H9 (cell line): ENCODE measurements around the gene OSTF1. TPM values are rescaled to one million over a fixed set of nuclear protein-coding genes. Genes with fewer than 3 reads are reported as not detected.

Experiments
- DNase-seq: peaks from one replicate; pipeline ENCODE4 v3.0.0-alpha.2; 2017
- H2AFZ ChIP-seq: one replicate; pipeline ENCODE4 v1.6.1; 2013; ENCODE audit warnings: mild to moderate bottlenecking, low read length, control low read depth, moderate library complexity
- H2AK5ac ChIP-seq: 2 replicates; pipeline ENCODE4 v1.6.1; 2013; ENCODE audit warnings: low read length, control low read depth, mixed read lengths; ENCODE audit not compliant: insufficient read length
- H2BK120ac ChIP-seq: one replicate; pipeline ENCODE4 v1.6.1; 2013; ENCODE audit warnings: low read depth, mild to moderate bottlenecking, low read length, control low read depth, inconsistent platforms; ENCODE audit not compliant: poor library complexity, severe bottlenecking
- H2BK12ac ChIP-seq: 2 replicates; pipeline ENCODE4 v1.6.1; 2013; ENCODE audit warnings: low read length, control low read depth, mixed read lengths, low read depth; ENCODE audit not compliant: insufficient read length
- H2BK15ac ChIP-seq: 2 replicates; pipeline ENCODE4 v1.6.1; 2013; ENCODE audit warnings: low read depth, low read length, control low read depth
- H2BK20ac ChIP-seq: one replicate; pipeline ENCODE4 v1.6.1; 2013; ENCODE audit warnings: low read depth, mild to moderate bottlenecking, low read length, control low read depth, inconsistent platforms; ENCODE audit not compliant: poor library complexity, severe bottlenecking
- H2BK5ac ChIP-seq: 2 replicates; pipeline ENCODE4 v1.6.1; 2013; ENCODE audit warnings: low read length, control low read depth, mixed read lengths; ENCODE audit not compliant: insufficient read length
- H3K14ac ChIP-seq: 2 replicates; pipeline ENCODE4 v1.6.1; 2013; ENCODE audit warnings: low read length, control low read depth; ENCODE audit not compliant: insufficient read depth
- H3K18ac ChIP-seq: 2 replicates; pipeline ENCODE4 v1.6.1; 2013; ENCODE audit warnings: low read depth, mild to moderate bottlenecking, mixed read lengths, low read length, control low read depth; ENCODE audit not compliant: insufficient read length
- H3K23ac ChIP-seq: 2 replicates; pipeline ENCODE4 v1.6.1; 2013; ENCODE audit warnings: low read length, control low read depth, mixed read lengths, low read depth; ENCODE audit not compliant: insufficient read length
- H3K23me2 ChIP-seq: 2 replicates; pipeline ENCODE4 v1.6.1; 2013; ENCODE audit warnings: low read depth, mild to moderate bottlenecking, mixed read lengths, low read length, control low read depth; ENCODE audit not compliant: insufficient read length, poor library complexity, severe bottlenecking
- H3K27ac ChIP-seq: 2 replicates; pipeline ENCODE4 v1.5.1; 2013; ENCODE audit warnings: low read length, control low read depth, mixed read lengths, low read depth; ENCODE audit not compliant: insufficient read length
- H3K27me3 ChIP-seq: 2 replicates; pipeline ENCODE4 v1.6.1; 2013; ENCODE audit warnings: low read length, control low read depth, inconsistent platforms; ENCODE audit not compliant: insufficient read depth
- H3K4ac ChIP-seq: 2 replicates; pipeline ENCODE4 v1.6.1; 2013; ENCODE audit warnings: low read depth, mild to moderate bottlenecking, control low read depth, inconsistent platforms, low read length, moderate library complexity
- H3K4me1 ChIP-seq: 2 replicates; pipeline ENCODE4 v1.6.1; 2013; ENCODE audit warnings: low read length, control low read depth, inconsistent platforms; ENCODE audit not compliant: insufficient read depth
- H3K4me2 ChIP-seq: 2 replicates; pipeline ENCODE4 v1.6.1; 2013; ENCODE audit warnings: low read length, control low read depth, mixed read lengths; ENCODE audit not compliant: insufficient read length, insufficient read depth
- H3K56ac ChIP-seq: 2 replicates; pipeline ENCODE4 v1.6.1; 2013; ENCODE audit warnings: low read depth, mild to moderate bottlenecking, mixed read lengths, low read length, control low read depth; ENCODE audit not compliant: insufficient read length
- H3K79me1 ChIP-seq: 2 replicates; pipeline ENCODE4 v1.6.1; 2013; ENCODE audit warnings: low read depth, mild to moderate bottlenecking, moderate library complexity, low read length, control low read depth, inconsistent platforms; ENCODE audit not compliant: insufficient read depth, poor library complexity, severe bottlenecking
- H3K79me2 ChIP-seq: 2 replicates; pipeline ENCODE4 v1.6.1; 2013; ENCODE audit warnings: low read length, control low read depth, inconsistent platforms; ENCODE audit not compliant: insufficient read depth
- H3K9ac ChIP-seq: 2 replicates; pipeline ENCODE4 v1.6.1; 2013; ENCODE audit warnings: low read length, control low read depth, mixed read lengths; ENCODE audit not compliant: insufficient read length; ENCODE audit errors: extremely low read depth
- H3K9me3 ChIP-seq: one replicate; pipeline ENCODE4 v1.6.1; 2013; ENCODE audit warnings: low read depth, low read length, inconsistent platforms; ENCODE audit not compliant: control insufficient read depth
- H3T11ph ChIP-seq: one replicate; pipeline ENCODE4 v1.6.1; 2013; ENCODE audit warnings: mild to moderate bottlenecking, low read length, control low read depth, inconsistent platforms
- H4K20me1 ChIP-seq: one replicate; pipeline ENCODE4 v1.6.1; 2013; ENCODE audit not compliant: control insufficient read depth, insufficient read length, insufficient read depth
- H4K5ac ChIP-seq: 2 replicates; pipeline ENCODE4 v1.6.1; 2013; ENCODE audit warnings: low read depth, mild to moderate bottlenecking, mixed read lengths, low read length, control low read depth; ENCODE audit not compliant: insufficient read length
- H4K8ac ChIP-seq: replicated peaks from 2 replicates; pipeline ENCODE4 v1.6.1; 2013; ENCODE audit warnings: low read length, control low read depth, mixed read lengths, low read depth; ENCODE audit not compliant: insufficient read length
- H4K91ac ChIP-seq: 2 replicates; pipeline ENCODE4 v1.6.1; 2013; ENCODE audit warnings: low read depth, mild to moderate bottlenecking, moderate library complexity, mixed read lengths, low read length, control low read depth; ENCODE audit not compliant: insufficient read length
- H3K27ac Mint-ChIP-seq, 3 experiments: 2 replicates in 2 of 3; 3 replicates in 1 of 3; pipeline ENCODE4 v1.8.0; 2020 to 2021; ENCODE audit warnings: mixed read lengths in 3 of 3, mild to moderate bottlenecking in 1 of 3, moderate library complexity in 1 of 3
- H3K27me3 Mint-ChIP-seq: 2 replicates; pipeline ENCODE4 v1.8.0; 2021; ENCODE audit warnings: low read depth, mild to moderate bottlenecking, moderate library complexity, mixed read lengths
- H3K36me3 Mint-ChIP-seq, 3 experiments: 2 replicates in 2 of 3; 3 replicates in 1 of 3; pipeline ENCODE4 v1.8.0; 2020 to 2021; ENCODE audit warnings: low read depth in 3 of 3, mixed read lengths in 3 of 3; ENCODE audit not compliant: insufficient read depth in 1 of 3
- H3K4me1 Mint-ChIP-seq, 2 experiments: 2 replicates each; pipeline ENCODE4 v1.8.0; 2020; ENCODE audit warnings: mixed read lengths in 2 of 2
- H3K4me3 Mint-ChIP-seq, 2 experiments: 2 replicates in 1 of 2; 3 replicates in 1 of 2; pipeline ENCODE4 v1.8.0; 2020 to 2021; ENCODE audit warnings: mild to moderate bottlenecking in 2 of 2, mixed read lengths in 2 of 2, moderate library complexity in 1 of 2
- H3K9me3 Mint-ChIP-seq, 2 experiments: 2 replicates in 1 of 2; 3 replicates in 1 of 2; pipeline ENCODE4 v1.8.0; 2020; ENCODE audit warnings: mild to moderate bottlenecking in 2 of 2, mixed read lengths in 2 of 2, moderate library complexity in 1 of 2
- total RNA-seq: library from RNA; stranded (reverse); gene quantifications from 2 replicates; pipeline ENCODE4 v1.2.1, GENCODE V29; 2021
- TF ChIP-seq, protein P1 (sequence below): fragments of 200-600 bp; sonication (generic); conservative IDR thresholded peaks from 3 replicates; pipeline ENCODE4 v1.8.0; 2021; ENCODE audit warnings: antibody characterized with exemption, mild to moderate bottlenecking

Gene OSTF1
- total RNA-seq, 1 experiment from 2014 or later: 16.1 TPM

DNA sequence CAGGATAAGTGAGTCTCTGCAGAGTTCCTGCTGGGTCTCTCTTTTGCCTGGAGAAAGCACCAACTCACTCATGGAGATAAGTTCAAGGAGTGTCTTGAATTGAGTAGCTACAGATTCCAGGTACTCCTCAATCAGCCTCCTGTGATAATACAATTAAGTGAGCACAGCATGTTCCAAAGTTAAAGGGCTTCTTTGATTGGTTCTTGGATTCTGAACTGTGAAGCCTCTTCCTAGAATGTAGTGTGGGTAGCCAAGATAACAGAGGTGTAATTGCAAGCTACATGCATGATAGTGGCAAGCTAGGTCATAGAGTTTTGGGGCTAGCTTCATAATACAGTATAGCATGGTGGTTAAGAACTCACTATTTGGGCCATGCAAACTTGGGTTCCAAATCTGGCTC, 37.0 kb upstream of the OSTF1 start:
- Mint-ChIP-seq H3K36me3 (peaks cover 0 to 3% (median 0%) of the 10 kb centered on the region in 3 experiments; a peak in 2 of 7 replicates), H3K4me1 (no peaks in the 10 kb centered on the region), H3K27me3 (no peaks in the 10 kb centered on the region), H3K9me3 (peaks cover under 1 to 12% of the 10 kb centered on the region in 2 experiments), H3K4me3 (no peak overlapping the region), H3K27ac (no peak overlapping the region)
- Histone ChIP-seq H3K4me2 (no peak overlapping the region), H3K9me3 (no peaks in the 10 kb centered on the region), H2BK15ac (no peak overlapping the region), H3K14ac (no peak overlapping the region), H3K4me1 (no peaks in the 10 kb centered on the region), H3T11ph (no peak overlapping the region), H2AFZ (no peak overlapping the region), H3K56ac (no peak overlapping the region), H4K8ac (no peak overlapping the region), H3K18ac (no peak overlapping the region), H4K20me1 (no peaks in the 10 kb centered on the region), H3K23me2 (no peaks in the 10 kb centered on the region), H3K27me3 (no peaks in the 10 kb centered on the region), H2BK120ac (no peak overlapping the region), H3K79me1 (no peaks in the 10 kb centered on the region), H3K23ac (no peak overlapping the region), H3K9ac (no peak overlapping the region), H2AK5ac (no peak overlapping the region), H2BK20ac (no peak overlapping the region), H3K4ac (no peak overlapping the region), H3K79me2 (no peaks in the 10 kb centered on the region), H4K91ac (no peak overlapping the region), H2BK12ac (no peak overlapping the region), H4K5ac (no peak overlapping the region), H2BK5ac (no peak overlapping the region), H3K27ac (no peak overlapping the region)
- TF ChIP-seq, protein P1, sequence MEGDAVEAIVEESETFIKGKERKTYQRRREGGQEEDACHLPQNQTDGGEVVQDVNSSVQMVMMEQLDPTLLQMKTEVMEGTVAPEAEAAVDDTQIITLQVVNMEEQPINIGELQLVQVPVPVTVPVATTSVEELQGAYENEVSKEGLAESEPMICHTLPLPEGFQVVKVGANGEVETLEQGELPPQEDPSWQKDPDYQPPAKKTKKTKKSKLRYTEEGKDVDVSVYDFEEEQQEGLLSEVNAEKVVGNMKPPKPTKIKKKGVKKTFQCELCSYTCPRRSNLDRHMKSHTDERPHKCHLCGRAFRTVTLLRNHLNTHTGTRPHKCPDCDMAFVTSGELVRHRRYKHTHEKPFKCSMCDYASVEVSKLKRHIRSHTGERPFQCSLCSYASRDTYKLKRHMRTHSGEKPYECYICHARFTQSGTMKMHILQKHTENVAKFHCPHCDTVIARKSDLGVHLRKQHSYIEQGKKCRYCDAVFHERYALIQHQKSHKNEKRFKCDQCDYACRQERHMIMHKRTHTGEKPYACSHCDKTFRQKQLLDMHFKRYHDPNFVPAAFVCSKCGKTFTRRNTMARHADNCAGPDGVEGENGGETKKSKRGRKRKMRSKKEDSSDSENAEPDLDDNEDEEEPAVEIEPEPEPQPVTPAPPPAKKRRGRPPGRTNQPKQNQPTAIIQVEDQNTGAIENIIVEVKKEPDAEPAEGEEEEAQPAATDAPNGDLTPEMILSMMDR: no peak
- no peak for DNase-seq
